Measurements from ENCODE around the gene MRPL22. TPM values are rescaled to one million over a fixed set of nuclear protein-coding genes. Genes with fewer than 3 reads are reported as not detected.
A peak's percentile ranks its signal among the peaks of the same experiment; 100 is the strongest.
"Not testable (repeated sequence)": the region's sequence is repeated elsewhere in the genome, so short reads cannot be mapped to it uniquely, and the experiment has no call there.

The MRPL22 gene
- total RNA-seq, 1 donor from 2014 or later = 49.1 TPM

GRCh38 chr5:154972476-154973080 lies 31.7 kb downstream of the MRPL22 start:
- Histone ChIP-seq H3F3A (ENCODE audit: low read depth) (peaks cover 4% of the 10 kb centered on the region), H2AFZ (replicated peaks) (no peak overlapping the region), H3K4me2 (no peak overlapping the region), H3K4me1 (no peaks in the 10 kb centered on the region), H3K36me3 (no peaks in the 10 kb centered on the region), H3K79me2 (ENCODE audit: low read depth) (no peaks in the 10 kb centered on the region), H3K9ac (no peak overlapping the region), H4K20me1 (ENCODE audit: low read depth) (peaks cover 8% of the 10 kb centered on the region), H3K9me3 (ENCODE audit: low read depth) (no peaks in the 10 kb centered on the region), H3K27ac (no peak overlapping the region), H3K27me3 (no peaks in the 10 kb centered on the region), H3K4me3 (no peak overlapping the region)
- Mint-ChIP-seq H3K27ac (no peak overlapping the region), H3K36me3 (peaks cover 4% of the 10 kb centered on the region), H3K4me3 (no peak overlapping the region), H3K27me3 (ENCODE audit: insufficient read depth, low read depth) (no peaks in the 10 kb centered on the region), H3K4me1 (no peaks in the 10 kb centered on the region), H3K9me3 (no peaks in the 10 kb centered on the region)
- DNase-seq (ENCODE audit: low spot score) = peak; percentile 36
- no peak for TF ChIP-seq EZH2 (IDR thresholded peaks at IDR 0.05)
- TF ChIP-seq, protein P1, sequence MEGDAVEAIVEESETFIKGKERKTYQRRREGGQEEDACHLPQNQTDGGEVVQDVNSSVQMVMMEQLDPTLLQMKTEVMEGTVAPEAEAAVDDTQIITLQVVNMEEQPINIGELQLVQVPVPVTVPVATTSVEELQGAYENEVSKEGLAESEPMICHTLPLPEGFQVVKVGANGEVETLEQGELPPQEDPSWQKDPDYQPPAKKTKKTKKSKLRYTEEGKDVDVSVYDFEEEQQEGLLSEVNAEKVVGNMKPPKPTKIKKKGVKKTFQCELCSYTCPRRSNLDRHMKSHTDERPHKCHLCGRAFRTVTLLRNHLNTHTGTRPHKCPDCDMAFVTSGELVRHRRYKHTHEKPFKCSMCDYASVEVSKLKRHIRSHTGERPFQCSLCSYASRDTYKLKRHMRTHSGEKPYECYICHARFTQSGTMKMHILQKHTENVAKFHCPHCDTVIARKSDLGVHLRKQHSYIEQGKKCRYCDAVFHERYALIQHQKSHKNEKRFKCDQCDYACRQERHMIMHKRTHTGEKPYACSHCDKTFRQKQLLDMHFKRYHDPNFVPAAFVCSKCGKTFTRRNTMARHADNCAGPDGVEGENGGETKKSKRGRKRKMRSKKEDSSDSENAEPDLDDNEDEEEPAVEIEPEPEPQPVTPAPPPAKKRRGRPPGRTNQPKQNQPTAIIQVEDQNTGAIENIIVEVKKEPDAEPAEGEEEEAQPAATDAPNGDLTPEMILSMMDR (IDR thresholded peaks at IDR 0.05) = peak; percentile 68

- H3K27me3 ChIP-seq; H3K4me2 ChIP-seq; H3F3A ChIP-seq (ENCODE audit: low read depth); H3K79me2 ChIP-seq (ENCODE audit: low read depth); H3K9me3 ChIP-seq (ENCODE audit: low read depth); H4K20me1 ChIP-seq (ENCODE audit: low read depth); DNase-seq (ENCODE audit: low spot score); H3K36me3 ChIP-seq; H3K9ac ChIP-seq; H3K4me3 Mint-ChIP-seq; H3K4me1 Mint-ChIP-seq; H3K27ac Mint-ChIP-seq; H2AFZ ChIP-seq (replicated peaks); H3K36me3 Mint-ChIP-seq; H3K4me1 ChIP-seq; H3K27ac ChIP-seq; H3K4me3 ChIP-seq; H3K27me3 Mint-ChIP-seq (ENCODE audit: insufficient read depth, low read depth); H3K9me3 Mint-ChIP-seq: not testable (repeated sequence)
Measured at GRCh38 chr5:154976082-154976481, 35.2 kb downstream of the MRPL22 start.

GRCh38 chr5:154977409-154977808 lies 36.5 kb downstream of the MRPL22 start:
- H3K27ac Mint-ChIP-seq = no peak overlapping the region

GRCh38 chr5:154978294-154978693 lies 37.4 kb downstream of the MRPL22 start:
- not testable (repeated sequence) for H4K20me1 ChIP-seq (ENCODE audit: low read depth); H3K4me1 Mint-ChIP-seq; H3F3A ChIP-seq (ENCODE audit: low read depth); H3K9me3 Mint-ChIP-seq; H3K36me3 Mint-ChIP-seq; H2AFZ ChIP-seq (replicated peaks); H3K4me1 ChIP-seq; H3K79me2 ChIP-seq (ENCODE audit: low read depth); H3K27me3 ChIP-seq; H3K27me3 Mint-ChIP-seq (ENCODE audit: insufficient read depth, low read depth); H3K27ac ChIP-seq; H3K4me2 ChIP-seq; H3K9me3 ChIP-seq (ENCODE audit: low read depth); H3K4me3 ChIP-seq; H3K4me3 Mint-ChIP-seq; DNase-seq (ENCODE audit: low spot score); H3K36me3 ChIP-seq; H3K9ac ChIP-seq; H3K27ac Mint-ChIP-seq

More at GRCh38 chr5:154977409-154977808, 36.5 kb downstream of the MRPL22 start:
- TF ChIP-seq, protein P1 (IDR thresholded peaks at IDR 0.05) = no peak
- TF ChIP-seq EZH2 (IDR thresholded peaks at IDR 0.05) (no peak), EZH2phosphoT487 (IDR thresholded peaks at IDR 0.05) (no peak)
- Histone ChIP-seq H3K79me2 (ENCODE audit: low read depth) (no peaks in the 10 kb centered on the region), H3K4me1 (no peaks in the 10 kb centered on the region), H3K9me3 (ENCODE audit: low read depth) (no peaks in the 10 kb centered on the region), H4K20me1 (ENCODE audit: low read depth) (no peaks in the 10 kb centered on the region), H3K27ac (no peak overlapping the region), H3K9ac (no peak overlapping the region), H3K27me3 (no peaks in the 10 kb centered on the region), H2AFZ (replicated peaks) (no peak overlapping the region), H3F3A (ENCODE audit: low read depth) (no peaks in the 10 kb centered on the region), H3K4me3 (no peak overlapping the region), H3K4me2 (no peak overlapping the region), H3K36me3 (no peaks in the 10 kb centered on the region)
- H3K27me3 Mint-ChIP-seq (ENCODE audit: insufficient read depth, low read depth) = no peaks in the 10 kb centered on the region
- H3K4me3 Mint-ChIP-seq = no peak overlapping the region
- no peak for DNase-seq (ENCODE audit: low spot score)
- H3K4me1 Mint-ChIP-seq = no peaks in the 10 kb centered on the region
- peaks cover 5% of the 10 kb centered on the region for H3K9me3 Mint-ChIP-seq
- H3K36me3 Mint-ChIP-seq = peaks cover 7% of the 10 kb centered on the region

Data from neural progenitor cell (in vitro differentiated cells).